NCI-H1092 treated with DMSO at 0.1 percent for 48 hours (cell line): Measurements from ENCODE around the gene POLG2.

Experiments used
- DNase-seq: peaks from one replicate; lab custom pipeline; 2025; lab: John Stamatoyannopoulos, UW

The POLG2 gene

DNA sequence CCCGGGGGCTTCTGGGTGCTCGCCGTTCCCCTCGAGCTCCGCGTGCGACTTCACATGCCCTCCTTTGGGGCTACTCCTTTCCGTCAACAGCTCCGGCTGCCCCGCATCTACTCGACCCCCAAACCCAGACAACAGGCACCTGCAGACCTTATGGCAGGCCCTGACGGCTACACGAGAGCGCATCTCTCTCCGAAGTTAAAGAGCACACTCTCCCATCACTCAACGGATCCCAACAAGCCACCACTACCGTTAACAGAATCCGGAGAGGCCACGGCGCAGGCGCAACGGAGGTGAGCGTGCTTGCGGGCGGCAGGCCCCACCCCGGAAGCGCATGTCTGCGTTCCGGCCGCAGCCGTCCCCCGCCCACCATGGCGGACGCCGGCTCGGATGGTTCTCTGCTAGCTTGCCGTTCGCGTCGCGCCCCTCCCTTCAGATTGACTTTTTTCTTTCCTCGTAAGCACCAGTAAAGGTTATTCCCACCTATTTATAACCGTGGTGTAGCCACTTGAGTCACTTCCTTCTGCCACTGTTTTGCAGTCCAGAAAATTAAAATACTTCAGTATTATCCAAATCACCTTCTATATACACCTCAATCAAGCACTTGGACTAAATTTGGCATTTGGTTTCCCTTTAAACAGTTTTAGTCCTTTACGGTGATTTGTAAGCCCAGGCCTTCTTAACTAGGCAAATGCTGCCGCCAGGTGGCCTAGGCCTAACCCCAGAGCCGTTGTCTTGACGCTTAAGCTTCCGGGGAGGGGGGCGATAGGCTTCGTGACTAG, at the start of gene POLG2:
TSS of gene POLG2 (minus strand) at position 269 of the 779 bp plus-strand sequence. CDS start at position 183, 86 bp downstream.
- peak; percentile 94 for DNase-seq

DNA sequence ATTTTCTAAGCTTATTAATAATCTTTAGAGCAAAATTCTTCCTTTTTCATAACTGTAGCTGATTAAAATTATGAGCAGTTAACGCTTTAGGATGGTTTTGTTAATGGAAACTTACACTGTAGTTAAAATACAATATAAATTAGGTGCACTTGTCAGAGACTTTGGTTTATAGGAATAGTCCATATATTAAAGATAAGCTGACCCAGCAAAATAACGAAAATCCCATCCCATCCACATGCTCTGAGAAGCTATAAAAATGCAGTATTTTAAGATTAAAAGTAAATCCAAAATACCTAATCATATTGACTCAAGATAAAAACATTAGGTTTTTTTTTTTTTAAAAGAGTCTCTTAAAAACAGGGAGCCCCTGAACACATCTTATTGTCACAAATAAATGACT, 47.9 kb upstream of the POLG2 start:
- DNase-seq, result no peak

DNA sequence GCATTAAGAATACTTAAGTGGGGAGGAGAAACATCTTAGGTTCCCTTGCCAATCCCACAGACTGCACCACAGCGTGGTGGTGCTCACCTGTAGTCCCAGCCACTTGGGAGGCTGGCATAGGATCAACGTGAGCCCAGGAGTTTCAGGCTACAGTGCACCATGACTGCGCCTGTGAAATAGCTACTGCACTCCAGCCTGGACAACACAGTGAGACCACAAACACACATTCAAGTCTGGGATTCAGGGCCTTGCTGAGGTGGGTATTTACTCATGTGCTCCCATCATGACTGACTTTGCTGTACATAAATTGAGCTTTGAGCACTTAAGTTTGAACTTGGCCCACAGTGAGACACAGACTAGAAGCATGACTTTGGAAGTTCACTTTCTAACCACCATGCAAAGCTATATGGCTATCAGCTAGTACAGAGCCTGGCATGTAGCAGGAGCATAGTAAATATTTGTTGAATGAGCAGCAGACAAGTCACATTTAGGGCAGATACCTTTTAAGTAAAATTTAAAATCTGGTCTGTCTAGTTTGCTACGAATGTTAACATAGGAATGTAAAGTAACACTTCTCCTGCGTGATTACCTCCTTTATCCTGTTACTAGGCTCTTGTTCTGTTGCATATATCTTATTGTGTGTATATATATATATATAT, 43.4 kb upstream of the POLG2 start:
- no peak for DNase-seq

DNA sequence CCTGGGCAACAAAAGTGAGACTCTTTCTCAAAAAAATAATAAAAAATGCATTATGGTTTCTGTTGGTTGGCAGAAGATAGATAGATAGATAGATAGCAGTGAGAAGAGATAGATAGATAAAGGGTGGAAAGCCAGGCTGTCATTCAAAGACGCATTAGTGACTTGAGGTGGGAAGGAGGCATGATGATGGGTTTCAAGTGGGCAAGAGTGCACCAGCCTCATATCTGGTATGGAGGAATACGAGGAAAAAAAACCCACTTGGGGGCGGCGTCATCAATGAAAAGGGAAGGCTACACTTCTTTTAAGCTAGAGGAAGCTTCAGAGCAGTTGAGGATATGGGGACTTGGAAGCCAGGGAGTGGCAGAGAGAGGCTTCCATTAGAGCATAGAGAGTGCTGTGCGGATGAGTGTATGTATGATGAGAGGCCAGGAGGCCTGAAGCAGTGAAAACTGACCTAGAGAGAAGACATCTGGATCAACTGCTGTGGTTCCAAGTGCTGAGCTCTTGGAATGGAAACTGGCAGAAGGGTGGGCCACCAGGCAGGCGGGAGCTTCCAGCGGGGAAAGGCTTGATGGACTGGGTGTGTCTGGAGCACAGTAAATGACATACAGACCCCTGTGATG, 41.8 kb upstream of the POLG2 start:
- DNase-seq, result no peak

DNA sequence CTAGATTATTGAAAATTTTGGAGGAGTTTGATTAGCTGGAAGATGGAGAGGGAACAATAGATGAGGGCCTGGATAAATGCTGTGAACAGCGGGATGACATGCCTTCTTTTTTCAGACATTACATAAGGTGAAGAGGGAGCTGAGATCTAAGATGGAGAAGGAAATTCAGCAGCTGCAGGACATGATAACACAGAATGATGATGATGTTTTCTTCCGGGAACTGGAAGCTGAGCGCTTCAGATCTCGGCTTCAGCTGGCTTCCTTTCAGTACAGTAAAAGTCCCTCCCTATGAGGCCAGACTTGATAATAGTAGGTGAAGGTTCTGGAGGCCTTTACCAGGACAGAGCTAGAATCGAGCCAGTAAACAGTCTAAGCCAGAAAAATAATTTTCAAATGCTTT, 40.6 kb upstream of the POLG2 start:
- no peak for DNase-seq

DNA sequence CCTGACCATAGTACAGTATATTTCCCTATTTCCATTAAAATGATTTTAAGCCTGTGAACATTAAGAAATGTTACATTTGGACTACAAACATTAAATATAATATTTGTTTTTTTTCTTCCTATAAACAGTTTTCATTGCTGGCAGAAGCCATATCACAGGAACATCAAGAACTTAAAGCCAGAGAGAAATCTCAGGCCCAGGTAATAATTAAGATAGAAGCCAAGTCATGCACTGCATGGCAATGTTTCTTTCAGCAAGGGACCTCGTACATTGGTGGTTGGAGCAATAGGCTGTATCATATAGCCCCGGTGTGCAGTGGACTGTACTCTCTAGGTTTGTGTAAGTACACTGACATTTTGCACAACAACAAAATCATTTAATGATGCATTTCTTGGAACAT, 40.1 kb upstream of the POLG2 start:
- DNase-seq, result no peak

DNA sequence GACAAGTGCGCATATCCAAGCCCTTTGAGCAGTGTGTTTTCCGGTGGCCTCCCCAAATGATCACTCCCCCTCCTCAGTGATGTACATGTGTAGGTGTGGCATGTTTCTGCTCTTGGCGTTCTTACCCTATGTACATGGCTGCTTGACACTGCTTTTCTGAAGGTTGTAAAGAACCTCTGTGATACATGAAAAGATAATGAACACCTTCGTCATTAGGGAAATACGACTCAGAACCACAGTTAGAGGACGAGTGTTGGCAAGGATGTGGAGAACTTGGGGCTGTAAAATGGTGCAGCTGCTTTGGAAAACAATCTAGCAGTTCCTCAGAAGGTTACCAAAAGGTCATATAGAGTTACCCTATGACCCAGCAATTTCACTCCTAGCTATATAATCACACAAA, 38.5 kb upstream of the POLG2 start:
- no peak for DNase-seq

DNA sequence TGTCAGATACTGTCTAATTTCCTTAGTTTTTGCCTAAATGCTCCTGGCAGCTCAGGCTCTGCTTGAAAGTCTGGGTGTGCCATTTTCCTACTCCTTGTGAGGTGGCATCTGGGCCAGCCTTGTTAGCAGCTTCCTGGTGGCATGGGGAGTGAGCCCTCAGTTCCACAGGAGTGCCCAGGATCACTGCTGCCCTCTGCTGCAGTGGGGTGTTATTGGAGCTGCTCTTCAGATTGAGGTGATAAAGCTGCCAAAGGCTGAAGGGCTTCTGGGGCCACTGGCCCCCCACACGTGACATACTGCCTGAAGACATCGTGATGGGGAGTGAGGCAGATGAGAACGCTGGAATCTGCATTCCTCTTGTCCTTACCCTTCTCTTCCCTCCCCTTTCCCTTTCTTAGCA, 37.3 kb upstream of the POLG2 start:
- DNase-seq, result no peak

DNA sequence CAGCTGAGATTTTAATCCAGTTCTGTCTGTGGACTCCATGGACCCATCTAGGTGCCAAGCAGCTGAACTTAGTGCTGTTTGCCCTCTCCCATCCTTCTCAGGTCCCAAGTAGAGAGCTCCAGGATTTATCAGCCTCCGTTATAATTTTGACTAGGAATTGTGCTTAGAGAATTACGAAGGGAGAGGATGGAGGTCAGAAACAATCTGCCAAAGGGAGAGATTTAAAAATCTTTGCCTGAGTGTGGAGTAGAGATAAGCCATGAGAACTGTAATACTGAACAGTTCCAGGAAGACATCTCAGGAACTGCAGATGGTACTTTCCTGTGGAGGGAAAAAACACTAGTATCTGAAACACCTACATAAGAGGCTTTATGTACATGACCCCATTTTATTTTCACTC, 36.9 kb upstream of the POLG2 start:
- DNase-seq, result no peak

DNA sequence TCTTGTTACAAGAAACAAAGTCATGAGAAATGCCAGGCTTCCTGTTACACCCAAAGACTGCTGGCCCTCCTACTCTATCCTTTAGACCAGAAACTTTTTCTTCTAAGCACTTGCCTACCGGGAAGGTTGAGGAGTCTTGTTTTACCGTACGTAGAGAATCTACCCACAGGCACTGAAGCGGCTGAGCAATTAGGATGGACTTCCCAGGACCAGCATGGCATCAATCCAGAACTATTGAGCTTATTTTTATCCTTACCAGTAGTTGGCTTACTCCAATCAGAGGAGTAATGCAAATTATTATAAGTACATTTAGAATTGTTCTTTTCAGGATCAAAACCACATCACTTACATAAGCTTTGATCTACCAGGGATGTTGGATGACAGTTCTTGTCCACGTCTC, 35.6 kb upstream of the POLG2 start:
- no peak for DNase-seq

DNA sequence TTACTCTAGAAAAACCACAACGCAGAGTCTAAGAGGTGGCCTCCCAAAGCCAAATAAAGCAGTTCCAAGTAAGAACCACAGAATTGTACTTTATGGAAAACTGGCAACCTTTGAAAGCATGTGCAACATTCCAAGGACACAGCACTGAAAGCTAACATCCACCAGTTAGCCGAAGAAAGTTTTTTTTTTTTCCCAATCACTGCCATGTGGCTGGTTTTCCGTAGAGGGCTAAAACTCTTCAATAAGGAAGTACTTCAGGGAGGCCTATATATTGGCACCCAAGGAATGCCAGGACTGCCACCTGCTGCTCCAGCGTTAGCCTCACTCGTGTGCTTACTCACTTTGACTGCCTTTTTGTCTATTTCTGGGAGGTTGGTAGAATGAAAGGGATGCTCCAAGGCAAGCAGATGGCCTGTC, 35.1 kb upstream of the POLG2 start:
- DNase-seq, result no peak

DNA sequence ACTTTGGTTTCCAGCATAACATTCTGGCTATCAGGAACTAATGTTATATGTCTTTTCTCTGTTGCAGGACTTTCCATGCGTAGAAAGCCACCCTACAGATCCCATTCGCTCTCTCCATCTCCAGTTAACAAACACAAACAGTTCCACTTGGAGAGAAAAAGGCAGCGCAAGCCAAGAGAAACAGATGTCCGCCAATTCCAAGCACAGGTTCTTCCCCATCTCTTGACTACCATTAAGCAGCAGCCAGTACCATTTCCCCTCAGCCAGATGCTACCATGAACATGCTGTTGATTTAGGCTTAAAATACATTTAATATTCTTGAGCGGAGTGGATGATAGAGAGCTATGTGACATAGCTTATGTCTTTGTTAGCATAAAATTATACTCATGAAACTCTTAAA, 32.4 kb upstream of the POLG2 start:
- no peak for DNase-seq

DNA sequence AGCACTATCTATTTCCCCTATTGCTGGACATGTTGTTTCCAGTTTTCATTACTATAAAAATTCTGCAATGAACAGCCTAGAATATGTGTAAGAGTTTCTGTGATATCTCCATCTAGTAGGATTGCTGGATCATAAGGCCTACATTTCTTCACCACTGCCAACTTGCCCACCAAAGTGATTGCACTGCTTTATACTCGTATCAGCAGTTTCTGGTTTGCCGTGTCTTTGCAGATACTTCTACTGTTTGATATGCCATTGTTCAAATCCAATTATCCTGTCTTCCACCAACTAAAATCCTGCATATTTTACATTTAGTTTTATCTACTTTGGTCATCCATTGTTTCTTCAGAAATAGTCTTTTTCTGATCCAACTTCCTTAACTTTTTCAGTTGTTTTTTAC, 31.1 kb upstream of the POLG2 start:
- no peak for DNase-seq

DNA sequence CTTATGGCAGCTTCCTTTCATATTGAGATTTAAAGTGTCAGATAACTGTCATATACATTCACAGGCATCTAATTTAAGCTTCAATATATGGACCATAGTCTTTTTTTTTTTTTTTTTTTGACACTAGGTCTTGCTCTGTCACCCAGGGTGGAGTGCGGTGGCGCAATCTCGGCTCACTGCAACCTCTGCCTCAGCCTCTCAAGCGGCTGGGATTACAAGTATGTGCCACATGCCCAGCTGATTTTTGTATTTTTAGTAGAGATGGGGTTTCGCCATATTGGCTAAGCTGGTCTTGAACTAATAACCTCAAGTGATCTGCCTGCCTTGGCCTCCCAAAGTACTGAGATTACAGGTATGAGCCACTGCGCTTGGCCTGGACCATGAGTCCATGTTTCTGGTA, 23.5 kb upstream of the POLG2 start:
- DNase-seq, result no peak

DNA sequence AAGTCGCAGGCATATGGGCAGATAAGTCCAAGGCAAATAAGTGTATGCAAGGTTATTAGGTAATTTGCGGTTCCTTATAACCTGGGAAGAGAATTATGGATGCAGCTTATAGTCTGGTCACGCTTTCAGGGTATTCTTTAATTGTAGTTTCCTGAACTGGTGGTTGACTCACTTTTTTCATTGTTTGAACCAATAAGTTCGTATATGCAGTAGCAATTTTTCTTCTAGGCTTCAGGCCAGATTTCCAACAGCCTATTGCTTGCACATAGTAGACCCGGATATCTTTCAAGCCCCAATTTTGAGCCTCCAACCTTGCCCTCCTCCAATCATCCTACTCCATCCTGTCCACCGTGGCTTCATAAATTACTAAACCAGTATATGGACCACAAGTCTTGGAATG, 22.7 kb upstream of the POLG2 start:
- no peak for DNase-seq

DNA sequence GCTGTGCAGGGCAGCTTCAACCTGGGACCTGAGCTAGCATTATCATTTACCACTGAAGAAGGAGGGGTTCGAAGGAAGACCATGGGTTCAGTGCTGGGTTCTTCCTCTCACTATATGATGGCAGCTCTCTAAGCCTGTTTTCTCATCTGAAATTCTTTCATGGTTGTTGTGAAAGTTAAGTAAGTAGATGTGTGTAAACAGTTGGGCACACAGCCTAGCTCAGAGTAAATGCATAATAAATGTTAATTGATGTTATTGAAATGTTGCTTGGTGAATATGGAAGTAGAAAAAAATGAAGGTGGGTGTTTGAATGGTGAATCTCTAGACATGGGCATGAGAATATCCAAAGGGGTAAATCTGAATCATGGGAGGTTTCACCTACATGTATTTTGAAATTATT, 19.0 kb upstream of the POLG2 start:
- DNase-seq, result no peak

DNA sequence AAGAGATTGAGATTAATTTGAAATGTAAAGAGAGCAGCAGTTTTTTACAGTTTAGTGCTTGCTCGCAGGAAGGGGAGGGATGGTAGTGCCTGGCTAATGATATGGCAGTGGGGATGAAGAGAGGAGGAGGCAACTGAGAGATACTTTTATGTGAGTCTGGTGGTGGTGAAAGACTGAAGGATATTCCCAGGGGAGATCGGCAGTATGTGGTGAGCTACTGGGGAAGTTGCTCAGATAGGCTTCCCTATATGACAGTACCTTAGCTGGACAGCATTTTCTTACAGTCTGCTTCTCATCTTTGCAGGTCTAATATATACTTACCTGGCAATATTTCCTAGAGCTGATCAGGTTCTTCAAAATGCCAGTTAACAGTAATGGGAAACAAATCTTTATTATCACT, 18.6 kb upstream of the POLG2 start:
- DNase-seq, result no peak

DNA sequence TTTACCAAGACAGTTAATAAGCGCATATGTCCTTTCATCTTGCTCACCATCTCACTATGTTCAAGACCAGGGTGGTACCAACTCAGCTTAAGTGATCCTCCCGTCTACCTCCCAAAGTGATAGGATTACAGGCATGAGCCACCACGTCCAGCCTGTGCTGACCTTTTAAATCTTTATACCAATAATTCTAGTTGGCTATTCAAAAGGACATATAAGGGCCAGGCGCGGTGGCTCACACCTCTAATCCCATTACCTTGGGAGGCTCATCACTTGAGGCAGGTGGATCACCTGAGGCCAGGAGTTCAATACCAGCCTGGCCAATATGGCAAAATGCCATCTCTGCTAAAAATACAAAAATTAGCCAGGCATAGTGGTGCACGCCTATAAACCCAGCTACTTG, 12.3 kb upstream of the POLG2 start:
- DNase-seq, result no peak

DNA sequence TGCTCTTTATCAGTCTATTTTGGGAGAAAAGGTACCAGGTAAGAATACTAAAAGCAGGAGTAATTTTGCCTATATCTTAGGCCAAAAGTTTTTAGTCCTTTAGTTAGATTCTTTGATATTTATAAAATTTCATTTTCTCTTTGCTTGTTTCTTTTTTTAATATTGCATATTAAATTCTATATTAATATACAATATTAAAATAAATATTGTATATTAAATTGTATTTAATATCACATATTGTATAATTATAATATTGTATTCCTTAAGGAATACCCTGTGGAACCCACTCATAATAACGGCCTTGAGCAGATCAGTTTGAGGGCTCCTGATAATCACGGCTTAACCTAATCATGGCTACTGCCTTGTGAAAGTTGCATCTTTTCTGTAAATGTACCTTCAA, 11.8 kb upstream of the POLG2 start:
- DNase-seq, result no peak

DNA sequence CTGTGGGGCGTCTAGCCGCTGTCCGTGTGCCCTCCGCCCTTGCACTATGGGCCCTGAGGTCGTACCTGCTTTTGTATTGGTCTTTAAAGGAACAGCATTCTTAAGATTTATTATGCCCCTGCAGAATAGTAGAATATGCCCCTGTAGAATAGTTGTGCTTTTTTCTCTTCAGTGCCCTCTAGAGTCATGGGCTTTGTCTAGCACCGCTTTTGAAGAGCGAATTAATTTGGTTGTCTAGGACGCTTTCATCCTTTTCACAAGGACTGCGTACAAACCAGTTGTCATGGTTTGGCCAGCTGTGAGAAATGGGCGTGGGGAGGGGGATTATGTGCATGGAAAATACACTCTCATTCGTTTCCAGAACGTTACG, 10.5 kb upstream of the POLG2 start:
- peak; percentile 77 for DNase-seq

DNA sequence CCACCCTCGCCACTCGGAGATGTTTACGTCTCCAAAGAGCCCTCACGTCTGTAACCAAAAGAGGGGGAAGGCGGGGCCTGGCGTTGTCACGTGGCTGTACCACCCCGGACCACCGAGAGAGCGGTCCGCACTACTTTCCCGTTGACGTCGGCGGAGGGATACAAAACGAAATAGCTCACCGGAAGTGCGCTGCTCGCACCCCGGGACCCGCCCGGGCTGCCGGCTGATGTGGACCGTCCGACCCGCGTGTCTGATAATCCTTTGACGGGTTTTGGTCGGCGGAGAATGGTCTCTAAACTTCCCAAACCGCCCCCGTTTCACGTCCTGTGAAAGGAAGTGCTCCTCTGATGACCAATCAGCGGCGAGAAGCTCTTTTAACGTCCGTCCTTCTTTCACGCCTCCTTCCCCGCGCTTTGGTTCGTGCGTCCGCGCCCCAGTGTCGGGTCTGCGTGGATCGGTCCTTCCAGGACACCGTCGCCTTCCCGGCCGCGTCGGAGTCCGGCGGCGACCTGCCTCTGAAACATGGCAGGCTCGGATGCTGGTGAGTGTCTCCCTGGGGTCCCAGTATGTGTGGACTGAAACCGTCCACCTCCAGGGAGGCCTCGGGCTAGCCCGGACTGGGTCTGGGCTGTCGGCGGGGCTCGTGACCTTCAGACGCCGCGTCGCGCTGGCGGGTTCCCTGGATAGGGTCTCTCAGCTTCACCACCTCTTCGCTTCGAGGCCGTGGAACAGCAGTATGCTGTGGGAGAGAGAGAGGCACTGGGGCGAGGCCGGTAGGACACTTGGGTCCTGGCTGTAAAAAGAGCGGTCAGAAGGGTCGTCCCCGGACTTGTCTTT, 9.9 kb upstream of the POLG2 start, which contains the start of gene CEP95:
TSS of gene CEP95 (plus strand) at position 402 of the 837 bp plus-strand sequence. CDS start at position 523, 121 bp downstream.
- peak; percentile 98 for DNase-seq

DNA sequence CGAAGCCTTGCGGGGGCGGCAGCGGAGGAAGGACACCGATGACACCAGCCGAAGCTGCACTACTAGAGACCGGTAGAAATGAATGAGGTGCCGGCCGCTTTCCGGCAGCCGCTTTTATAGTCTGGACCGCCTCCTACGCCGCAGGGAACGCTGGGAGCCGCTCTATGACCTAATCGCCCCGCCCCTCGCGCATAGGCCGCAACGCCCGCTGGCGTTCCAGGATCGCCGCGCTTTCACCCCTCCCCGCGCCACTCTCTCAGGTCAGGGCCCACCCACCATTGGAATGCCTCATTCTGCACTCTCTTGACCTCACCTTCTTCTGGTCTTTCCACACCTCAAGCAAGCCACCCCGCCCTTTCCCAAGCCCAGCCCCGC, 9.3 kb upstream of the POLG2 start, which contains the start of gene DDX5:
TSS of gene DDX5 (minus strand) at position 89 of the 375 bp plus-strand sequence. CDS start 170 bp downstream, outside the sequence.
- peak; percentile 98 for DNase-seq
